Glutamatergic neuron (in vitro differentiated cells): ENCODE results near the gene CTSZ. TPM values are rescaled to one million over a fixed set of nuclear protein-coding genes. Genes with fewer than 3 reads are reported as not detected.

Source experiments
- DNase-seq: peaks from one replicate; pipeline ENCODE4 v3.0.0; 2022
- H3K27ac Mint-ChIP-seq: one replicate; pipeline ENCODE4 v1.8.0; 2020; ENCODE audit warnings: mild to moderate bottlenecking, mixed read lengths, inconsistent platforms; ENCODE audit not compliant: unreplicated experiment
- H3K27me3 Mint-ChIP-seq: one replicate; pipeline ENCODE4 v1.8.0; 2020; ENCODE audit warnings: mild to moderate bottlenecking, moderate library complexity, mixed read lengths, inconsistent platforms; ENCODE audit not compliant: unreplicated experiment
- H3K36me3 Mint-ChIP-seq: one replicate; pipeline ENCODE4 v1.8.0; 2020; ENCODE audit warnings: mild to moderate bottlenecking, mixed read lengths, inconsistent platforms; ENCODE audit not compliant: unreplicated experiment
- H3K4me1 Mint-ChIP-seq: one replicate; pipeline ENCODE4 v1.8.0; 2020; ENCODE audit warnings: mild to moderate bottlenecking, low read depth, mixed read lengths, inconsistent platforms; ENCODE audit not compliant: unreplicated experiment
- H3K4me3 Mint-ChIP-seq: one replicate; pipeline ENCODE4 v1.8.0; 2020; ENCODE audit warnings: mild to moderate bottlenecking, mixed read lengths, inconsistent platforms; ENCODE audit not compliant: unreplicated experiment
- H3K9me3 Mint-ChIP-seq: one replicate; pipeline ENCODE4 v1.8.0; 2020; ENCODE audit warnings: mild to moderate bottlenecking, moderate library complexity, mixed read lengths, inconsistent platforms; ENCODE audit not compliant: unreplicated experiment
- total RNA-seq: library from RNA; stranded (reverse); fragmentation: NEBNext Ultra II Directional; extraction: Animal tissue kit (Norgen Biotek cat#: 25700); gene quantifications from one replicate; pipeline ENCODE4 v1.2.1, GENCODE V29; 2021; ENCODE audit not compliant: unreplicated experiment
- TF ChIP-seq, protein P1 (sequence below): fragments of 200-600 bp; sonication (generic); IDR thresholded peaks from one replicate; pipeline ENCODE4 v1.5.0; 2021; ENCODE audit not compliant: partially characterized antibody, unreplicated experiment

Gene CTSZ
- total RNA-seq, 1 donor from 2014 or later = 13.1 TPM

- no peaks in the 10 kb centered on the region for H3K9me3 Mint-ChIP-seq
Measured at GRCh38 chr20:59023616-59024015, 16.6 kb upstream of the CTSZ start.

DNA sequence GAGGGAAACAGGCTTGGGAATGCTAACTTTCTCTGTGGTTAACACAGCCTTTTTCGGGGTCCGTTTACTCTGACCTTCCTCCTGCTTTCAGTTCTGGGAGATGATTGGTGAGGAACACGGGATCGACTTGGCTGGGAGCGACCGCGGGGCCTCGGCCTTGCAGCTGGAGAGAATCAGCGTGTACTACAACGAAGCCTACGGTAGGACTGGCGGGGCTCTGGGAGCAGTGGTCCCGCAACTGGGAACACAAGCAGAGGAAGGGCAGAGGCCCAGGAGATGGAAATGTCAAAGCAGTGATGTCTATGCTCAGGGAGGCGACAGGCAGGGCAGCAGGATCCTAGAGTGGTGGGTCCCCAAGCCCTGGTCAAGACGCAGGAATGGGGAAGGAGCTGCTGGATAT is 15.7 kb upstream of the CTSZ start:
- Mint-ChIP-seq H3K9me3 (no peaks in the 10 kb centered on the region), H3K4me1 (peaks cover 4% of the 10 kb centered on the region), H3K36me3 (no peaks in the 10 kb centered on the region), H3K4me3 (no peak overlapping the region), H3K27me3 (no peaks in the 10 kb centered on the region), H3K27ac (no peak overlapping the region)
- TF ChIP-seq, protein P1, sequence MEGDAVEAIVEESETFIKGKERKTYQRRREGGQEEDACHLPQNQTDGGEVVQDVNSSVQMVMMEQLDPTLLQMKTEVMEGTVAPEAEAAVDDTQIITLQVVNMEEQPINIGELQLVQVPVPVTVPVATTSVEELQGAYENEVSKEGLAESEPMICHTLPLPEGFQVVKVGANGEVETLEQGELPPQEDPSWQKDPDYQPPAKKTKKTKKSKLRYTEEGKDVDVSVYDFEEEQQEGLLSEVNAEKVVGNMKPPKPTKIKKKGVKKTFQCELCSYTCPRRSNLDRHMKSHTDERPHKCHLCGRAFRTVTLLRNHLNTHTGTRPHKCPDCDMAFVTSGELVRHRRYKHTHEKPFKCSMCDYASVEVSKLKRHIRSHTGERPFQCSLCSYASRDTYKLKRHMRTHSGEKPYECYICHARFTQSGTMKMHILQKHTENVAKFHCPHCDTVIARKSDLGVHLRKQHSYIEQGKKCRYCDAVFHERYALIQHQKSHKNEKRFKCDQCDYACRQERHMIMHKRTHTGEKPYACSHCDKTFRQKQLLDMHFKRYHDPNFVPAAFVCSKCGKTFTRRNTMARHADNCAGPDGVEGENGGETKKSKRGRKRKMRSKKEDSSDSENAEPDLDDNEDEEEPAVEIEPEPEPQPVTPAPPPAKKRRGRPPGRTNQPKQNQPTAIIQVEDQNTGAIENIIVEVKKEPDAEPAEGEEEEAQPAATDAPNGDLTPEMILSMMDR = no peak
- DNase-seq = no peak

More at GRCh38 chr20:59023616-59024015, 16.6 kb upstream of the CTSZ start:
- no peak for DNase-seq
- Mint-ChIP-seq H3K36me3 (no peaks in the 10 kb centered on the region), H3K4me1 (peaks cover 4% of the 10 kb centered on the region), H3K4me3 (no peak overlapping the region), H3K27me3 (no peaks in the 10 kb centered on the region), H3K27ac (no peak overlapping the region)
- TF ChIP-seq, protein P1 = no peak

GRCh38 chr20:59020938-59021551 is 14.0 kb upstream of the CTSZ start:
- H3K4me3 Mint-ChIP-seq = no peak overlapping the region
- H3K4me1 Mint-ChIP-seq = peaks cover 7% of the 10 kb centered on the region
- H3K9me3 Mint-ChIP-seq = no peaks in the 10 kb centered on the region
- H3K27ac Mint-ChIP-seq = no peak overlapping the region
- H3K27me3 Mint-ChIP-seq = no peaks in the 10 kb centered on the region
- no peaks in the 10 kb centered on the region for H3K36me3 Mint-ChIP-seq
- TF ChIP-seq, protein P1 = no peak
- DNase-seq = no peak

DNA sequence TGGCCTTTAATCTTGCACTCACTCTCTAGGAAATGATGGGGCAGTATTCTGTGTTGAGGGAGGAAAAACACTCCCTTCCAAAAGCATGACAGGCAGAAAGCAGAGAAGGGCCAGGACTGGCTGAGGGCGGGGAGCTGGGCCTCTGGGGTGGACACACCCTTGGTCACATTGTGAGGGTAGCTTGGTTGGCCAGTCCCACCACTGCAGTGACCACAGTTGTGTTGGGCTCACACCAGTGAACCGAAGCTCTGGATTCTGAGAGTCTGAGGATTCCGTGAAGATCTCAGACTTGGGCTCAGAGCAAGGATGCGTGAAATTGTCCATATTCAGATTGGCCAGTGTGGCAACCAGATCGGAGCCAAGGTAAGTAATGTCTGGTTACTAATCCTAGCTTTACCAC is 12.2 kb upstream of the CTSZ start, which contains the start of gene TUBB1:
Gene TUBB1 (plus strand): TSS at position 213 of the 400 bp plus-strand sequence. CDS start 94 bp downstream, at position 307.
- no peaks in the 10 kb centered on the region for H3K9me3 Mint-ChIP-seq
- H3K27ac Mint-ChIP-seq = no peak within 1 kb of the TSS
- H3K4me3 Mint-ChIP-seq = no peak within 1 kb of the TSS
- TF ChIP-seq, protein P1 = no peak
- H3K27me3 Mint-ChIP-seq = no peaks in the 10 kb centered on the region
- no peaks in the 10 kb centered on the region for H3K36me3 Mint-ChIP-seq
- DNase-seq = peak; percentile 8
- H3K4me1 Mint-ChIP-seq = peaks cover 8% of the 10 kb centered on the region

- peak; percentile 6 for DNase-seq
Measured at GRCh38 chr20:59018817-59019216, 11.8 kb upstream of the CTSZ start.

More at GRCh38 chr20:59018817-59019216, 11.8 kb upstream of the CTSZ start:
- Mint-ChIP-seq H3K9me3 (no peaks in the 10 kb centered on the region), H3K4me3 (no peak overlapping the region), H3K4me1 (peaks cover 8% of the 10 kb centered on the region), H3K27ac (no peak overlapping the region), H3K27me3 (no peaks in the 10 kb centered on the region), H3K36me3 (no peaks in the 10 kb centered on the region)
- TF ChIP-seq, protein P1 = no peak
